ENCODE results near the gene ELAC2. TPM values are rescaled to one million over a fixed set of nuclear protein-coding genes. Genes with fewer than 3 reads are reported as not detected.

Gene ELAC2
- polyA plus RNA-seq, 3 donors = 74.5 to 81.8 (median 77.2) TPM

DNA sequence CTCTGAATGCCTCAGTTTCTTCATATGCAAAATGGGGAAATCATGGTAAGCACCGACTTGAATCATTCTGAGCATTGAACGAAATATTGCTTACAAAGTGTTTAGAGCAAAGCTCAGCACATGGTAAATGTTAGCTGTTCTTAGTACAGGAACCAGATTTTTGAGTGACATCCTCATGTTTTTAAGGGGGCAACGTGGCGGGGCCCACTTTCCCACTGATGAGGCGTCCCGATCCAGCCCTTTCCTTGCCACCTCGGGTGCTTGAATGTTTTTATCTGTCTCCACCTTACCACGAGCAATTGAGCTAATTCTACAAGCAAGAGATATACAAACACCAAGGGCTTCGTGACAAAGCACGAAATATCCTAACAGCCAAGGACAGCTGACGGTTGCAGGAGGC lies 49.9 kb downstream of the ELAC2 start:
- DNase-seq (ENCODE audit: extremely low read depth in 1 of 11, low read depth in 9 of 11, low spot score in 4 of 11) = no peak

DNA sequence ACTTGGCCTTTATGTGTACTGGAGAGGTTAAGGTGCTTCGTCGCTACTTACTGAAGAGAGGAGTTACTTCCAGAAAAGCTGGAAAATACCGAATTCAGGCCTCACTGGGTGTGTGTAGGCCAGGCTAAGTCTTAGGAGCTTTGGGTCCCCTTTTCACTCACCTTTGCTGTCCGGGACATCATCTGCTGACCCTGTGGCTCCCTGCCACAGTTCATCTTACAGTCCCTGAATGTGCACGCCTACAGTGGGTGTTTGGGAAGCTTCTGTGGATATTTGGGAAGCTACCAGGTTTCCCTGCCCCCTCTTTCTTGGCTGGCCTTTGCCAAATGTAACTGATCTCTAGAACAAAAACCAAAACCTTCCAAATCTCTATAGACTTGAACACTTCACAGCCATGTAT lies 51.4 kb downstream of the ELAC2 start:
- DNase-seq (ENCODE audit: extremely low read depth in 1 of 11, low read depth in 9 of 11, low spot score in 4 of 11) = no peak

DNA sequence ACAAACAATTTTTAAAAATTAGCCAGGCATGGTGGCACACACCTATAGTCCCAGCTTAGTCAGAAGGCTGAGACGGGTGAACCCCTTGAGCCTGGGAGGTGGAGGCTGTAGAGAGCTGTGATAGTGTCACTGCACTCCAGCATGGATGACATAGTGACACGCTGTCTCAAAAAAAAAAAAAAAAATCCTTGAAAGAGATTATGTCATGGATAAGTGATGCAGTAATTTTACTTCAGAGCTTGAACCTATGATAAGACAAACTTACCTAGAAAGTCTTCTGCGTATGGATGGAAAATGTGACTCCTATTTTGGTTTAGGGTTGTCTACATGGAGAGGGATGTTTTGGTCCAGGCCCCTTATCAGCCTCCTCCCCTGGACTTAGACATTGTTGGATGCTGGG lies 51.8 kb downstream of the ELAC2 start:
- DNase-seq (ENCODE audit: extremely low read depth in 1 of 11, low read depth in 9 of 11, low spot score in 4 of 11) = no peak

DNA sequence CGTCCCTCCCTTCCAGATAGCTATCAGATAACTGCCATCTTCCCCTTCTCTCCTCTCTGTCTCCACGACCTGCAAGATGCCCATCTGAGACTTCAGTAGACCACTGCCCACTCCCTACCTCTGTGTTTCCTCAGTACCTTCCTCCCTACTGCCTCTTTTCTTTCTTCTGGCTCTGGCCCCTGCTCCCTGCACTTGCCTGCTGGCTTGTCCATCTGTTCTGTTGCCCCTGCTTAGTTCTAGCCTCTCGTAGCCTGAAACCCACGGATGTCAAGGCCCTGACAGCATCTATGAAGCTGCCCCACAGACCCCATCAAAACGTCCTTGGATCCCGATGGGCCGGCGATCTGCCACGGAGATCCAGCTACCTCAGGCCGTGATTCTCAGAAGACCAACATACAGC lies 53.0 kb downstream of the ELAC2 start:
- DNase-seq (ENCODE audit: extremely low read depth in 1 of 11, low read depth in 9 of 11, low spot score in 4 of 11) = no peak

DNA sequence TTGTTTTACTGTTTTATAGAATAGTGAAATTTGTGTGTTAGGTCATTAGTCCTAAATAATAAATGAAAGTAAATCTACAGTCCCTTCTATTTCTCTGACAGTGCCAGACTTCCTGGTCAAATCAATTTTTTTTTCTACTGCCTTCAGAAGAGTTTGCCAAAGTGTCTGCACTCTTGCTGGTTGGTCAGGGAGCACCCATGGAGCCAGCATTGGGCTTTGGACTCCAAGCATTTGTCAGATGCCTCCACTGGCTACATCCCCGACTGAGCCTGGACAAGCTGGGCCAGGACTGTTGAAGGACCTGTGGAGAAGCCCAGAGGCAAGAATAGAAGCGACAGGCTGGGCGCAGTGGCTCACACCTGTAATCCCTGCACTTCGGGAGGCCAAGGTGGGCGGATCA lies 53.7 kb downstream of the ELAC2 start:
- no peak for DNase-seq (ENCODE audit: extremely low read depth in 1 of 11, low read depth in 9 of 11, low spot score in 4 of 11)

DNA sequence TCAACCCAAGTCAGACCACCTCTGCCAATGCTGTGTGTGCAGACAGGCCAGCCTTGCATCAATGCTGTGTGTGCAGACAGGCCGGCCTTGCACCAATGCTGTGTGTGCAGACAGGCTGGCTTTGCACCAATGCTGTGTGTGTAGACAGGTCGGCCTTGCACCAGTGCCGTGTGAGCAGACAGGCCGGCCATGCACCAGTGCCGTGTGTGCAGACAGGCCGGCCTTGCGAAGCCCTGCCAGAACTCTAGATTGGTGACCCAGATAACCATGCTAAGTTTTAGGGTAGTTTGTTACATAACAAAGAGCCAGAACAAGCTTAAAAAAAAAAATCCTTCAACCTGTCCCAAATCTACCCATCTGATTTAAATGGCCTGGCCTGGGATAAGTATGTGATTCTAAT lies 54.3 kb downstream of the ELAC2 start:
- no peak for DNase-seq (ENCODE audit: extremely low read depth in 1 of 11, low read depth in 9 of 11, low spot score in 4 of 11)

DNA sequence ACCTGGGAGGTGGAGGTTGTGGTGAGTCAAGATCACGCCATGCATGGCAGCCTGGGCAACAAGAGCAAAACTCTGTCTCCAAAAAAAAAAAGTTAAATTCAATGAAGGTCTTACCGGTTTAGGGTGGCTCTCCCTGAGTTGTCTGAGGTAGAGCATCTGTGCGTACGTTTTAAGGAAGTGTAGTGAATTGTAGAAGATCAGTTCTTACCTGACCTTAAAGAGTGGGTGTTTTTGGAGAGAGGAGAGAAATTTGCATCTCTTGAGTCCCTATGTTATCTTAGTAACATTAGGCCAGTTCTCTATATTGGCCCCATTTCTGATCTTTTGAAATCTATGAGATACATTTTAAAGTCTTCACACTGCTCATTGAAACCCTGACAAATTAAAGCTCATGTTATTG lies 56.2 kb downstream of the ELAC2 start:
- no peak for DNase-seq (ENCODE audit: extremely low read depth in 1 of 11, low read depth in 9 of 11, low spot score in 4 of 11)

DNA sequence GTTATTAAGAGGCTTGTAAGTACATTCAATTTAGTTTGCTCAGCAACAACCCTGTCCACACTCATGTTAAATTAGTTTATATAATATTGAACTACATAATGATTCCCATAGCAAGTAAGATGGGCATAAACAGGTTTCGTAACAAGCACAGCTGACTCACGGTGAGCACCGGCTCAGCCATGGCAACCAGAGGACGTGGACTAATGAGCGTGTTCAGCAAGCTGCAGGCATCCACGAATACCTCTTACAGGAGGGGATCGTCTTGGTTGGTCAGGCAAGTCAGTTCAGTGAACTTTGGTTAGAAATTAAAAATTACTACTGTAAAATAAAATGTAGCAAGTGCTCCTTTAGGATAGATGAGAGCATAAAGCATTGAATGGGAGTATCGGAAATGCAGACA lies 58.4 kb downstream of the ELAC2 start:
- DNase-seq (ENCODE audit: extremely low read depth in 1 of 11, low read depth in 9 of 11, low spot score in 4 of 11) = no peak

DNA sequence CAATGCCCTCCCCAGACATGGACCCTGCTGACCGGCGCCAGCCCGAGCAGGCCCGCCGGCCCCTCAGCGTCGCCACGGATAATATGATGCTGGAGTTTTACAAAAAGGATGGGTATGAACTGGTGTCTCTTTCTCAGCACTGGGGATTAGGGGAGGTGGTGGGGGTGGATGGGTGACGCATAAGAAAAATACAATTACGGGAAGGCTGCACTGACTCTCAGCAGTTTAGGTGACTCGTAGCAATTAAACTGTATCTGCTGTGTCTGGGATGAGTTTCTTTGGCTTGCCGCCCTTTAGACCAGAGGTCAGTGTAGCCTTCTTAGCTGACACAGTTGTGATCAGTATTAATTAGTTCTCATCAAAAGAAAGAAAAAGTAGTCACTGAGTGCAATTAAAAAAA lies 59.0 kb downstream of the ELAC2 start:
- DNase-seq (ENCODE audit: extremely low read depth in 1 of 11, low read depth in 9 of 11, low spot score in 4 of 11) = no peak

DNA sequence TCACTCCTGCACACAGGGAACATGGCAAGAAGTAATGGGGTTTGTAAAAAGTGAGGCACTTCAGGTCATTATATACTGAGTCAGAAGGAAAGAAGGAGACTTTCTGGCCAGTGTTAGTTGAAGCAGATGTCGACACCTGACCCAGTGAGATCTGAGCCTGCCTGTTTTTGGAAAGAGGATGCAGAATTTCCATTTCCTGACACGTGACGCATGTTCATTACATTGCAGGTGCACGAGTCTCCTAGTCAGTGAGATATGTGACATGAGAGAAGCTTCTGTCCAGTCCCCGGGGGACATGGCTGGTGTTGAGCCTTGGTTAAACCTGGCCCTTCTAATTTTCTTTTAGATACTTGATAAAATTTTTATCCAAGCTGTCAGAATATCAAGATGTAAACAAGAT lies 62.3 kb downstream of the ELAC2 start:
- DNase-seq (ENCODE audit: extremely low read depth in 1 of 11, low read depth in 9 of 11, low spot score in 4 of 11) = no peak

DNA sequence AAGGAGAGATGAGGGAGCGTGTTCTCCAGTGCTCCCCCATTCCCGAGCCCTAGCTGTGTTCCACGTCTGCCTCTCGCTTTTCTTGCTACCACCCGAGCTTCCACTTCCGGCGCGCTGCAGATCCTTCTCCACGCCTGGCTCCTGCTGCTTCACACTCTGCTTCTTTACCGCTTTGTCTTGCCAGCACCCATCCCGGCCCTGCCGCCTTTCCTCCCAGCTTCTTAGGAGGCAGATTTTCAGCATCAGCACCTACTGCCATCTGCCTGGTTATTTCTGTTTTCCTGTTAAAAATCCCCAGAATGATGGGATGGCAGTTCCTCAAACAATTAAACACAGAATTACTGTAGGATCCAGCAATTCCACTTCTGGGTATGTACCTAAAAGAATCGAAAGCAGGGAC lies 64.7 kb downstream of the ELAC2 start:
- no peak for DNase-seq (ENCODE audit: extremely low read depth in 1 of 11, low read depth in 9 of 11, low spot score in 4 of 11)

DNA sequence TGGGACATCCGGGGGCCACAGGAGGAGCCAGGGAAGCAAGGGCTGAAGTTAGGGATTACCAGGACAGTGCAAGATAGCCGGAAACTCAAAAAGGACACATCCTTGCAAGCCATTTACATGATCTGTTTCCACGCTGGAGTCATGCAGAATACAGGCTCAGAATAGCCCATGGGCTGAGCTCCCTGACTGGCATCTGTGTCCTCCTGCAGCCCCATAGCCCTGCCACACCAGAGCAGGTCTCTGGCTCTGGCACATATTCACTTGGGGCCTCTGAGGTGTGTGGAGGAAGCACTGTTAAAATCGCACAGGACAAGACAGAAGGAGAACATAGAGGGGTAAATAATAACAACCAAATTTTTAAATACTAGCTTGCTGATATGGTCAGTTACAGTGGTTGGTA lies 65.8 kb downstream of the ELAC2 start:
- DNase-seq (ENCODE audit: extremely low read depth in 1 of 11, low read depth in 9 of 11, low spot score in 4 of 11) = no peak

DNA sequence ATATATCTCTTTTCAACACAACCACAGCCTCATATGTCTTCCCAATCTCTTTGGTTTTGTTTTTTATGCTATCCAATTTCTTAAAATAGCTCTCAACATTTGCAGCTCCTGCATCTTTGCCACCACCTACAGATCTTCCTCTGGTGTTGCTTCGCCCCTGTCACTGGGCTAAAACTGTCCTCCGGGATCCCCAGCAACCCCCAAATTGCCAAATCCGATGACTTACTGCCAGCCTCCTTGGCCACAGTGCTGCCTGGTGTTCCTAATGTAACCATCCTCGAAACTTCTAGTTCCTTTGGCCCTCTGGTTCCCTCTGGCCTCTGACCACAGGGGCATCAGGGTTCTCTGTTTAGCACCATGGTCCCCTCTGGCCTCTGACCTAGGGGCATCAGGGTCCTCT lies 70.8 kb downstream of the ELAC2 start:
- DNase-seq (ENCODE audit: extremely low read depth in 1 of 11, low read depth in 9 of 11, low spot score in 4 of 11) = no peak

Other genes starting within 250 kb of the ELAC2 start
- 1 to 10 TPM; 6.6 to 9.1 (median 7.6) TPM for gene ARHGAP44, start 228.5 kb downstream of the ELAC2 start, polyA plus RNA-seq (ENCODE audit: insufficient read length in 3 of 3)

Measured in renal cortex interstitium (tissue), 11 donors.